SK-N-SH (cell line): ENCODE data around the gene CHD8. TPM values are rescaled to one million over a fixed set of nuclear protein-coding genes. Genes with fewer than 3 reads are reported as not detected.
"Not testable (repeated sequence)": the region's sequence is repeated elsewhere in the genome, so short reads cannot be mapped to it uniquely, and the experiment has no call there.

Source experiments
- CTCF ChIA-PET: fragments of 300-600, 350-600 bp; formaldehyde crosslinking; extraction: SDS; loops from one replicate; lab custom pipeline; 2021; lab: Yijun Ruan, JAX
- POLR2A ChIA-PET: fragments of 350-600 bp; sonication (Branson Sonifier 250); formaldehyde crosslinking; extraction: SDS; loops from one replicate; lab custom pipeline; 2020; ENCODE audit warnings: antibody characterized with exemption, inconsistent platforms; lab: Yijun Ruan, JAX
- DNase-seq: peaks from one replicate; pipeline ENCODE4 v3.0.0; 2012
- H2AFZ ChIP-seq: fragments of 200-600 bp; sonication (generic); 2 replicates; pipeline ENCODE4 v1.8.1; 2016; ENCODE audit warnings: antibody characterized with exemption, mild to moderate bottlenecking, low read depth
- H3F3A ChIP-seq: fragments of 200-600 bp; sonication (generic); replicated peaks from 2 replicates; pipeline ENCODE3; 2016; ENCODE audit warnings: antibody characterized with exemption, mild to moderate bottlenecking; ENCODE audit not compliant: insufficient read depth
- H3K27ac ChIP-seq, 2 experiments: fragments of 200-500 bp in 1 of 2; fragments of 200-600 bp in 1 of 2; sonication (Bioruptor generic) in 1 of 2; sonication (generic), shearing (Covaris generic) in 1 of 2; 2 replicates each; pipeline versions ENCODE4 v1.5.1 to v1.6.1; 2014 to 2016; ENCODE audit warnings: low read depth in 2 of 2, inconsistent platforms in 1 of 2, low read length in 1 of 2, mild to moderate bottlenecking in 1 of 2, mixed read lengths in 1 of 2
- H3K27me3 ChIP-seq: fragments of 200-600 bp; sonication (generic), shearing (Covaris generic); 2 replicates; pipeline ENCODE4 v1.6.1; 2016; ENCODE audit warnings: mixed run types; ENCODE audit not compliant: insufficient read depth
- H3K36me3 ChIP-seq, 2 experiments: fragments of 200-500 bp in 1 of 2; fragments of 200-600 bp in 1 of 2; sonication (Bioruptor generic) in 1 of 2; sonication (generic) in 1 of 2; replicated peaks in 1 of 2; 2 replicates each; pipeline versions ENCODE3 to v1.5.1; 2014 to 2016; ENCODE audit warnings: low read length in 1 of 2, mild to moderate bottlenecking in 1 of 2; ENCODE audit not compliant: insufficient read depth in 2 of 2, control insufficient read depth in 1 of 2
- H3K4me1 ChIP-seq, 2 experiments: fragments of 200-500 bp in 1 of 2; fragments of 200-600 bp in 1 of 2; sonication (Bioruptor generic) in 1 of 2; sonication (generic), shearing (Covaris generic) in 1 of 2; 2 replicates each; pipeline versions ENCODE4 v1.5.1 to v1.6.1; 2014 to 2016; ENCODE audit warnings: low read depth in 1 of 2, low read length in 1 of 2, mixed run types in 1 of 2; ENCODE audit not compliant: insufficient read depth in 2 of 2, control insufficient read depth in 1 of 2
- H3K4me2 ChIP-seq: fragments of 200-600 bp; sonication (generic), shearing (Covaris generic); 2 replicates; pipeline ENCODE4 v1.6.1; 2017; ENCODE audit warnings: mixed run types
- H3K4me3 ChIP-seq, 2 experiments: fragments of 200-500 bp in 1 of 2; fragments of 200-600 bp in 1 of 2; sonication (Bioruptor generic) in 1 of 2; sonication (generic), shearing (Covaris generic) in 1 of 2; 2 replicates each; pipeline versions ENCODE4 v1.5.1 to v1.8.1; 2014 to 2016; ENCODE audit warnings: low read depth in 2 of 2, inconsistent platforms in 1 of 2, low read length in 1 of 2, mild to moderate bottlenecking in 1 of 2, mixed read lengths in 1 of 2, moderate library complexity in 1 of 2
- H3K79me2 ChIP-seq: fragments of 200-600 bp; sonication (generic); 2 replicates; pipeline ENCODE4 v1.8.1; 2017; ENCODE audit warnings: mild to moderate bottlenecking; ENCODE audit not compliant: insufficient read depth
- H3K9ac ChIP-seq: fragments of 200-600 bp; sonication (generic); 2 replicates; pipeline ENCODE4 v1.6.1; 2017; ENCODE audit warnings: mixed run types
- H3K9me2 ChIP-seq: fragments of 200-600 bp; sonication (generic); 2 replicates; pipeline ENCODE4 v1.6.1; 2017; ENCODE audit warnings: mixed run types
- H3K9me3 ChIP-seq: fragments of 200-600 bp; sonication (generic); 2 replicates; pipeline ENCODE4 v1.6.1; 2017; ENCODE audit warnings: mixed run types, mild to moderate bottlenecking, moderate library complexity
- H4K20me1 ChIP-seq: fragments of 200-600 bp; sonication (generic); 2 replicates; pipeline ENCODE4 v1.6.1; 2017; ENCODE audit warnings: mild to moderate bottlenecking, mixed run types; ENCODE audit not compliant: insufficient read depth
- CHD2 ChIP-seq: fragments of 150-350 bp; IDR thresholded peaks from 2 replicates; pipeline ENCODE4 v1.6.1; 2018; ENCODE audit warnings: low read length; ENCODE audit not compliant: partially characterized antibody
- FOSL2 ChIP-seq: IDR thresholded peaks from 2 replicates; pipeline ENCODE4 v1.4.0; 2012; ENCODE audit warnings: low read depth, mild to moderate bottlenecking, moderate library complexity, borderline replicate concordance
- FOXJ3 ChIP-seq: sonication (generic); formaldehyde crosslinking; IDR thresholded peaks from 2 replicates; pipeline ENCODE4 v1.5.1; 2020; ENCODE audit warnings: mild to moderate bottlenecking, missing genetic modification reagents
- FOXM1 ChIP-seq: IDR thresholded peaks from 2 replicates; pipeline ENCODE4 v1.4.0; 2012; ENCODE audit warnings: low read depth, mild to moderate bottlenecking
- MEF2A ChIP-seq: IDR thresholded peaks from 2 replicates; pipeline ENCODE4 v1.4.0; 2012; ENCODE audit warnings: low read depth, borderline replicate concordance
- NFIC ChIP-seq: IDR thresholded peaks from 2 replicates; pipeline ENCODE4 v1.4.0; 2012; ENCODE audit warnings: borderline replicate concordance
- PBX3 ChIP-seq: IDR thresholded peaks from 2 replicates; pipeline ENCODE4; 2012
- RAD21 ChIP-seq: IDR thresholded peaks from 2 replicates; pipeline ENCODE4 v1.6.1; 2012; ENCODE audit warnings: mild to moderate bottlenecking, low read length
- RCOR1 ChIP-seq: fragments of 150-350 bp; IDR thresholded peaks from 2 replicates; pipeline ENCODE4 v1.6.1; 2017; ENCODE audit warnings: antibody characterized with exemption, low read length
- REST ChIP-seq: IDR thresholded peaks from 2 replicates; pipeline ENCODE4 v1.6.1; 2012; ENCODE audit warnings: mild to moderate bottlenecking, low read depth, low read length, moderate library complexity
- RXRA ChIP-seq: IDR thresholded peaks from 2 replicates; pipeline ENCODE4 v1.4.0; 2012; ENCODE audit warnings: low read depth, mild to moderate bottlenecking, borderline replicate concordance
- SIN3A ChIP-seq: IDR thresholded peaks from 2 replicates; pipeline ENCODE4 v1.6.1; 2012; ENCODE audit warnings: low read depth, mild to moderate bottlenecking, low read length, moderate library complexity, borderline replicate concordance
- TAF1 ChIP-seq: IDR thresholded peaks from 2 replicates; pipeline ENCODE4 v1.6.1; 2012; ENCODE audit warnings: low read depth, mild to moderate bottlenecking, low read length, moderate library complexity, borderline replicate concordance
- USF2 ChIP-seq: fragments of 150-350 bp; IDR thresholded peaks from 2 replicates; pipeline ENCODE4 v1.6.1; 2017; ENCODE audit warnings: antibody characterized with exemption, low read length, low read depth, borderline replicate concordance
- YY1 ChIP-seq: IDR thresholded peaks from 2 replicates; pipeline ENCODE4 v1.4.0; 2012; ENCODE audit warnings: low read depth, mild to moderate bottlenecking
- WGBS: methylation state at CpG from one replicate; pipeline ENCODE4 v1.1.6; 2017; ENCODE audit warnings: low lambda C conversion rate; 5-methylcytosine and 5-hydroxymethylcytosine counted together
- polyA plus RNA-seq, 3 experiments: library from polyadenylated mRNA; depleted of rRNA; stranded (reverse); fragments of >200 nt; gene quantifications; 2 replicates each; pipeline ENCODE4 v1.2.3, GENCODE V29; 2012

Gene CHD8
- polyA plus RNA-seq, 1 of the 3 experiments (the other 2 are of a cell fraction) = 25.3 TPM

GRCh38 chr14:21449899-21450216, 6.1 kb downstream of the CHD8 start:
- no peak for DNase-seq
- H3K27me3 ChIP-seq = no peaks in the 10 kb centered on the region
- H3K9me3 ChIP-seq = no peaks in the 10 kb centered on the region
- peaks cover 23% of the 10 kb centered on the region for H4K20me1 ChIP-seq
- H3K4me2 ChIP-seq = no peak overlapping the region
- H3F3A ChIP-seq = no peaks in the 10 kb centered on the region
- peaks cover 4 to 10% of the 10 kb centered on the region in 2 experiments; a peak in 2 of 4 replicates for H3K4me1 ChIP-seq
- peaks cover 3 to 22% of the 10 kb centered on the region in 2 experiments for H3K36me3 ChIP-seq
- H3K79me2 ChIP-seq = peaks cover 100% of the 10 kb centered on the region
- 97% methylated on average over 1 of the region's 1 CpG for WGBS
- H2AFZ ChIP-seq = no peak overlapping the region
- no peaks in the 10 kb centered on the region for H3K9me2 ChIP-seq
- TF ChIP-seq RAD21 (no peak), PBX3 (no peak), FOXJ3 (CRISPR knock-in tag) (no peak), NFIC (no peak), RCOR1 (no peak), FOXM1 (no peak), YY1 (no peak), SIN3A (no peak), REST (no peak), RXRA (no peak), USF2 (no peak), MEF2A (no peak), FOSL2 (no peak), CHD2 (no peak), TAF1 (no peak)
- POLR2A ChIA-PET = no interaction called here
- no peak overlapping the region for H3K27ac ChIP-seq
- CTCF ChIA-PET = no interaction called here
- no peak overlapping the region for H3K4me3 ChIP-seq
- no peak overlapping the region for H3K9ac ChIP-seq

GRCh38 chr14:21442657-21443056, 13.3 kb downstream of the CHD8 start:
- H3K36me3 ChIP-seq = peaks cover 0 to 10% of the 10 kb centered on the region in 2 experiments
- POLR2A ChIA-PET, H3K4me3 ChIP-seq, H3K4me2 ChIP-seq, H3K9ac ChIP-seq, H3K27me3 ChIP-seq, H3K9me3 ChIP-seq, H4K20me1 ChIP-seq, H3F3A ChIP-seq, H3K27ac ChIP-seq, H2AFZ ChIP-seq, DNase-seq, H3K9me2 ChIP-seq, H3K4me1 ChIP-seq: not testable (repeated sequence)
- H3K79me2 ChIP-seq = peaks cover 96% of the 10 kb centered on the region
- CTCF ChIA-PET = interaction anchor here (1.6 kb wide), 1 partner anchor 11 kb away, joined by 4 read pairs; no protein-coding TSS in a partner anchor
- WGBS = 91% methylated on average over 1 of the region's 1 CpG
